Colonic mucosa (tissue), 4 donors: ENCODE data around the gene ARSI. TPM values are rescaled to one million over a fixed set of nuclear protein-coding genes. Genes with fewer than 3 reads are reported as not detected.

Experiments
- DNase-seq: peaks from one replicate; pipeline ENCODE4 v3.0.0-alpha.2; 2020
- H3K27ac ChIP-seq: fragments of 200-600 bp; one replicate; pipeline ENCODE4 v1.8.0; 2021
- H3K27me3 ChIP-seq: fragments of 200-600 bp; one replicate; pipeline ENCODE4 v1.8.0; 2021
- H3K36me3 ChIP-seq: fragments of 200-600 bp; one replicate; pipeline ENCODE4 v1.8.0; 2021
- H3K4me1 ChIP-seq: fragments of 200-600 bp; one replicate; pipeline ENCODE4 v1.8.0; 2021; ENCODE audit warnings: mild to moderate bottlenecking
- H3K4me3 ChIP-seq: fragments of 200-600 bp; one replicate; pipeline ENCODE4 v1.8.0; 2021
- H3K9ac ChIP-seq, 2 donors: one replicate each; pipeline ENCODE4 v1.7.0; 2013; ENCODE audit warnings: control low read depth in 2 of 2, low read depth in 2 of 2, low read length in 2 of 2
- H3K9me3 ChIP-seq: fragments of 200-600 bp; one replicate; pipeline ENCODE4 v1.8.0; 2021
- intact Hi-C: fragments of 100-400 bp; cut with DNase I; formaldehyde crosslinking; loops from one replicate; pipeline ENCODE4 v1.14.1; 2022
- total RNA-seq, 2 donors: library from RNA; stranded (reverse); fragmentation: NEBNext Ultra II Directional in 1 of 2; extraction: Animal tissue kit (Norgen Biotek cat#: 25700) in 1 of 2; gene quantifications; one replicate each; pipeline ENCODE4 v1.2.1, GENCODE V29; 2021
- TF ChIP-seq, protein P1 (sequence below): fragments of 200-600 bp; IDR thresholded peaks from one replicate; pipeline ENCODE4 v1.8.0; 2022; ENCODE audit warnings: antibody characterized with exemption, mild to moderate bottlenecking
- donor health status: healthy.
- donor health status: DM: no; HTN: no; CAD: no.
- donor health status: DM: no; HTN: no; CAD: no.

ARSI gene
- total RNA-seq, 2 donors from 2014 or later = 0.17 to 0.69 TPM

GRCh38 chr5:150312518-150312917, 9.8 kb upstream of the ARSI start:
- intact Hi-C loops = no loop called here
- Histone ChIP-seq H3K27me3 (no peaks in the 10 kb centered on the region), H3K4me1 (no peaks in the 10 kb centered on the region)

GRCh38 chr5:150311015-150311692, 8.4 kb upstream of the ARSI start:
- H3K36me3 ChIP-seq = no peaks in the 10 kb centered on the region
- no peak overlapping the region for H3K9ac ChIP-seq
- no peaks in the 10 kb centered on the region for H3K4me1 ChIP-seq
- TF ChIP-seq, protein P1, sequence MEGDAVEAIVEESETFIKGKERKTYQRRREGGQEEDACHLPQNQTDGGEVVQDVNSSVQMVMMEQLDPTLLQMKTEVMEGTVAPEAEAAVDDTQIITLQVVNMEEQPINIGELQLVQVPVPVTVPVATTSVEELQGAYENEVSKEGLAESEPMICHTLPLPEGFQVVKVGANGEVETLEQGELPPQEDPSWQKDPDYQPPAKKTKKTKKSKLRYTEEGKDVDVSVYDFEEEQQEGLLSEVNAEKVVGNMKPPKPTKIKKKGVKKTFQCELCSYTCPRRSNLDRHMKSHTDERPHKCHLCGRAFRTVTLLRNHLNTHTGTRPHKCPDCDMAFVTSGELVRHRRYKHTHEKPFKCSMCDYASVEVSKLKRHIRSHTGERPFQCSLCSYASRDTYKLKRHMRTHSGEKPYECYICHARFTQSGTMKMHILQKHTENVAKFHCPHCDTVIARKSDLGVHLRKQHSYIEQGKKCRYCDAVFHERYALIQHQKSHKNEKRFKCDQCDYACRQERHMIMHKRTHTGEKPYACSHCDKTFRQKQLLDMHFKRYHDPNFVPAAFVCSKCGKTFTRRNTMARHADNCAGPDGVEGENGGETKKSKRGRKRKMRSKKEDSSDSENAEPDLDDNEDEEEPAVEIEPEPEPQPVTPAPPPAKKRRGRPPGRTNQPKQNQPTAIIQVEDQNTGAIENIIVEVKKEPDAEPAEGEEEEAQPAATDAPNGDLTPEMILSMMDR = no peak
- H3K9me3 ChIP-seq = no peaks in the 10 kb centered on the region
- H3K27ac ChIP-seq = no peak overlapping the region
- H3K4me3 ChIP-seq = no peak overlapping the region
- DNase-seq = no peak
- no peaks in the 10 kb centered on the region for H3K27me3 ChIP-seq
- intact Hi-C loops = no loop called here

More at GRCh38 chr5:150312518-150312917, 9.8 kb upstream of the ARSI start:
- H3K4me3 ChIP-seq = no peak overlapping the region
- H3K9me3 ChIP-seq = no peaks in the 10 kb centered on the region
- TF ChIP-seq, protein P1 = no peak
- no peak overlapping the region for H3K9ac ChIP-seq
- no peak overlapping the region for H3K27ac ChIP-seq
- H3K36me3 ChIP-seq = no peaks in the 10 kb centered on the region
- DNase-seq = no peak

- no peak overlapping the region for H3K27ac ChIP-seq
- TF ChIP-seq, protein P1 = no peak
- no peaks in the 10 kb centered on the region for H3K27me3 ChIP-seq
- no peaks in the 10 kb centered on the region for H3K9me3 ChIP-seq
- no peak for DNase-seq
- H3K9ac ChIP-seq = no peak overlapping the region
- no peaks in the 10 kb centered on the region for H3K4me1 ChIP-seq
- intact Hi-C loops = no loop called here
- H3K4me3 ChIP-seq = no peak overlapping the region
- no peaks in the 10 kb centered on the region for H3K36me3 ChIP-seq
These were observed 7.5 kb upstream of the ARSI start for GRCh38 chr5:150310246-150310645.

DNA sequence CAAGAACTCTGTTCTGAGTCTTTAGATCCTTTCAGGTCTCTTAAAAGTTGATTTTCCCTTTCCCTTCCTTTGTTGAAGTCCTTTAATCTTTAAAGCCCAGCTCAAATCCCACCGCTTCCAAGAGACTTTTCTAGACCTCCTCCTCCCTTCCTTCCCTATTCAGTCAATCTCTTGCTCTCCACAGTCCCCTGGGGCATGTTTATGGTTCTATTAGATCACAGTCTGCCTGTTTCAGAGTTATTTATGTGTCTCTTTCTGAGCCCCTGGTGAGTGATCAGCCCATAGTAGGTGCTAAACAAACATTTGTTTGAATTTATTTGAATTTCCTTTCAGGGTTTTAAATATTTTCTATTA, 7.2 kb upstream of the ARSI start:
- TF ChIP-seq, protein P1 = no peak
- H3K4me3 ChIP-seq = no peak overlapping the region
- H3K4me1 ChIP-seq = no peaks in the 10 kb centered on the region
- H3K27me3 ChIP-seq = no peaks in the 10 kb centered on the region
- H3K27ac ChIP-seq = no peak overlapping the region
- intact Hi-C loops = no loop called here
- no peaks in the 10 kb centered on the region for H3K36me3 ChIP-seq
- DNase-seq = no peak
- H3K9ac ChIP-seq = no peak overlapping the region
- no peaks in the 10 kb centered on the region for H3K9me3 ChIP-seq

GRCh38 chr5:150309101-150309885, 6.6 kb upstream of the ARSI start:
- intact Hi-C loops = no loop called here

More at GRCh38 chr5:150309101-150309885, 6.6 kb upstream of the ARSI start:
- no peaks in the 10 kb centered on the region for H3K4me1 ChIP-seq
- DNase-seq = no peak
- H3K27me3 ChIP-seq = no peaks in the 10 kb centered on the region
- H3K9ac ChIP-seq = no peak overlapping the region
- H3K36me3 ChIP-seq = no peaks in the 10 kb centered on the region
- TF ChIP-seq, protein P1 = no peak
- no peak overlapping the region for H3K27ac ChIP-seq
- no peaks in the 10 kb centered on the region for H3K9me3 ChIP-seq
- H3K4me3 ChIP-seq = no peak overlapping the region
